ENCODE measurements around the gene DSP. TPM values are rescaled to one million over a fixed set of nuclear protein-coding genes. Genes with fewer than 3 reads are reported as not detected.

The DSP gene
- total and polyA plus RNA-seq, 2 of the 13 experiments (the other 11 are each of a cell fraction or from before 2014, with no cell fraction given), result 89.8 to 117 TPM

- Histone ChIP-seq H3K27ac (ENCODE audit: extremely low read length, insufficient read depth, low read length) (no peak overlapping the region), H3K79me2 (ENCODE audit: insufficient read depth, low read length) (no peaks in the 10 kb centered on the region), H3K27me3 (ENCODE audit: control insufficient read depth in 1 of 2, insufficient read depth in 2 of 2, low read length in 2 of 2) (peaks cover 0 to 15% of the 10 kb centered on the region in 2 experiments; a peak in 2 of 5 replicates), H3K9ac (ENCODE audit: insufficient read depth, low read depth, low read length) (no peak overlapping the region), H2AFZ (ENCODE audit: low read length) (no peak overlapping the region), H3K4me1 (ENCODE audit: insufficient read depth, low read length) (peaks cover 9% of the 10 kb centered on the region; the same call in 1 of the 2 replicates), H3K4me3 (replicated peaks in 1 of 3; ENCODE audit: insufficient read depth in 1 of 3, low read depth in 2 of 3, low read length in 3 of 3) (no peak overlapping the region), H4K20me1 (ENCODE audit: insufficient read depth, low read length) (no peaks in the 10 kb centered on the region), H3K36me3 (replicated peaks in 1 of 2; ENCODE audit: control insufficient read depth in 1 of 2, insufficient read depth in 2 of 2, low read length in 2 of 2) (no peaks in the 10 kb centered on the region), H3K4me2 (ENCODE audit: low read depth, low read length) (no peak overlapping the region), H3K9me3 (ENCODE audit: low read length) (no peaks in the 10 kb centered on the region)
- POLR2A ChIA-PET, result no interaction called here
- TF ChIP-seq CEBPB (IDR thresholded peaks at IDR 0.05; ENCODE audit: borderline replicate concordance, low read depth, low read length) (no peak), ATF7 (IDR thresholded peaks at IDR 0.05) (peak; percentile 84), ATF7 (CRISPR knock-in tag; IDR thresholded peaks at IDR 0.05) (no peak)
- TF ChIP-seq, protein P1, sequence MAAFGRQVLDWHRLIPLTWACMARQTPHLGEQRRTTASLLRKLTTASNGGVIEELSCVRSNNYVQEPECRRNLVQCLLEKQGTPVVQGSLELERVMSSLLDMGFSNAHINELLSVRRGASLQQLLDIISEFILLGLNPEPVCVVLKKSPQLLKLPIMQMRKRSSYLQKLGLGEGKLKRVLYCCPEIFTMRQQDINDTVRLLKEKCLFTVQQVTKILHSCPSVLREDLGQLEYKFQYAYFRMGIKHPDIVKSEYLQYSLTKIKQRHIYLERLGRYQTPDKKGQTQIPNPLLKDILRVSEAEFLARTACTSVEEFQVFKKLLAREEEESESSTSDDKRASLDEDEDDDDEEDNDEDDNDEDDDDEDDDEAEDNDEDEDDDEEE (CRISPR knock-in tag; IDR thresholded peaks at IDR 0.05), result no peak
- in situ Hi-C loops (cut with HindIII; ENCODE audit: extremely low pct_ligation_motif_present, low pct_unique_long_range_greater_than_20kb), result no loop called here
- CTCF ChIA-PET (ENCODE audit: low intra/inter-chr PET ratio, low total read pairs), result no interaction called here
- DNase-seq (ENCODE audit: low spot score) (no peak), FAIRE-seq (no peak), ATAC-seq (no peak)
- WGBS (ENCODE audit: low lambda C conversion rate), result 43% methylated on average over 2 of the region's 2 CpGs
- BruUV-seq (replicated peaks), result no TSS peak
- intact Hi-C loops (cut with micrococcal nuclease; ENCODE audit: unreplicated experiment), result no loop called here
Observed at GRCh38 chr6:7512320-7512719, 29.2 kb upstream of the DSP start.

DNA sequence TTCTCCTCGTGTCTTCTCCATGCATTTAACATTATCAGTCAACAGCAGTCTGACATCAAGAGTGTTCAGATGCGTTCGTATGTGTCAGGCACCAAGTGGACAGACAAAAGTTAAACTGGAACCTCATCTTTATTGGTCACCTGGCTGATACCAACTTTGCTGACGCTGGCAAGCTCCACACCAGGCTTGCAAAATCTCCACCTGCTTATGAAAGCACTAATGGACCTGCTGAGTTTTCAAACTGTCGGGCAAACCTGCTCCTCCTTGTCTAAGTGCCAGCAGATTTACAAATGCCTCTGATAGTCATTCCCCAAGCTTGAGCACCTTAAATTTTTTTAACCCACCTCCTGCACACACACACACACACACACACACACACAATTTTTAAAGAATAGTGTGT, 27.9 kb upstream of the DSP start:
- Histone ChIP-seq H3K36me3 (replicated peaks in 1 of 2; ENCODE audit: control insufficient read depth in 1 of 2, insufficient read depth in 2 of 2, low read length in 2 of 2) (no peaks in the 10 kb centered on the region), H3K4me2 (ENCODE audit: low read depth, low read length) (no peak overlapping the region), H4K20me1 (ENCODE audit: insufficient read depth, low read length) (no peaks in the 10 kb centered on the region), H3K27ac (ENCODE audit: extremely low read length, insufficient read depth, low read length) (no peak overlapping the region), H3K9me3 (ENCODE audit: low read length) (no peaks in the 10 kb centered on the region), H3K79me2 (ENCODE audit: insufficient read depth, low read length) (no peaks in the 10 kb centered on the region), H2AFZ (ENCODE audit: low read length) (no peak overlapping the region), H3K4me3 (replicated peaks in 1 of 3; ENCODE audit: insufficient read depth in 1 of 3, low read depth in 2 of 3, low read length in 3 of 3) (no peak overlapping the region), H3K4me1 (ENCODE audit: insufficient read depth, low read length) (0 out of 2 replicates have a peak, but pooled peaks cover 9% of the 10 kb centered on the region), H3K27me3 (ENCODE audit: control insufficient read depth in 1 of 2, insufficient read depth in 2 of 2, low read length in 2 of 2) (peaks cover 0 to 15% of the 10 kb centered on the region in 2 experiments; a peak in 2 of 5 replicates), H3K9ac (ENCODE audit: insufficient read depth, low read depth, low read length) (no peak overlapping the region)
- 10% methylated on average over 5 of the region's 5 CpGs for WGBS (ENCODE audit: low lambda C conversion rate)
- ATAC-seq, result no peak
- FAIRE-seq, result no peak
- DNase-seq (ENCODE audit: low spot score), result no peak
- in situ Hi-C loops (cut with HindIII; ENCODE audit: extremely low pct_ligation_motif_present, low pct_unique_long_range_greater_than_20kb) (no loop called here), intact Hi-C loops (cut with micrococcal nuclease; ENCODE audit: unreplicated experiment) (no loop called here)
- POLR2A ChIA-PET, result no interaction called here
- no TSS peak for BruUV-seq (replicated peaks)
- CTCF ChIA-PET (ENCODE audit: low intra/inter-chr PET ratio, low total read pairs), result no interaction called here
- no peak for TF ChIP-seq SKIL (CRISPR knock-in tag; IDR thresholded peaks at IDR 0.05; ENCODE audit: borderline replicate concordance)
- TF ChIP-seq, protein P2, sequence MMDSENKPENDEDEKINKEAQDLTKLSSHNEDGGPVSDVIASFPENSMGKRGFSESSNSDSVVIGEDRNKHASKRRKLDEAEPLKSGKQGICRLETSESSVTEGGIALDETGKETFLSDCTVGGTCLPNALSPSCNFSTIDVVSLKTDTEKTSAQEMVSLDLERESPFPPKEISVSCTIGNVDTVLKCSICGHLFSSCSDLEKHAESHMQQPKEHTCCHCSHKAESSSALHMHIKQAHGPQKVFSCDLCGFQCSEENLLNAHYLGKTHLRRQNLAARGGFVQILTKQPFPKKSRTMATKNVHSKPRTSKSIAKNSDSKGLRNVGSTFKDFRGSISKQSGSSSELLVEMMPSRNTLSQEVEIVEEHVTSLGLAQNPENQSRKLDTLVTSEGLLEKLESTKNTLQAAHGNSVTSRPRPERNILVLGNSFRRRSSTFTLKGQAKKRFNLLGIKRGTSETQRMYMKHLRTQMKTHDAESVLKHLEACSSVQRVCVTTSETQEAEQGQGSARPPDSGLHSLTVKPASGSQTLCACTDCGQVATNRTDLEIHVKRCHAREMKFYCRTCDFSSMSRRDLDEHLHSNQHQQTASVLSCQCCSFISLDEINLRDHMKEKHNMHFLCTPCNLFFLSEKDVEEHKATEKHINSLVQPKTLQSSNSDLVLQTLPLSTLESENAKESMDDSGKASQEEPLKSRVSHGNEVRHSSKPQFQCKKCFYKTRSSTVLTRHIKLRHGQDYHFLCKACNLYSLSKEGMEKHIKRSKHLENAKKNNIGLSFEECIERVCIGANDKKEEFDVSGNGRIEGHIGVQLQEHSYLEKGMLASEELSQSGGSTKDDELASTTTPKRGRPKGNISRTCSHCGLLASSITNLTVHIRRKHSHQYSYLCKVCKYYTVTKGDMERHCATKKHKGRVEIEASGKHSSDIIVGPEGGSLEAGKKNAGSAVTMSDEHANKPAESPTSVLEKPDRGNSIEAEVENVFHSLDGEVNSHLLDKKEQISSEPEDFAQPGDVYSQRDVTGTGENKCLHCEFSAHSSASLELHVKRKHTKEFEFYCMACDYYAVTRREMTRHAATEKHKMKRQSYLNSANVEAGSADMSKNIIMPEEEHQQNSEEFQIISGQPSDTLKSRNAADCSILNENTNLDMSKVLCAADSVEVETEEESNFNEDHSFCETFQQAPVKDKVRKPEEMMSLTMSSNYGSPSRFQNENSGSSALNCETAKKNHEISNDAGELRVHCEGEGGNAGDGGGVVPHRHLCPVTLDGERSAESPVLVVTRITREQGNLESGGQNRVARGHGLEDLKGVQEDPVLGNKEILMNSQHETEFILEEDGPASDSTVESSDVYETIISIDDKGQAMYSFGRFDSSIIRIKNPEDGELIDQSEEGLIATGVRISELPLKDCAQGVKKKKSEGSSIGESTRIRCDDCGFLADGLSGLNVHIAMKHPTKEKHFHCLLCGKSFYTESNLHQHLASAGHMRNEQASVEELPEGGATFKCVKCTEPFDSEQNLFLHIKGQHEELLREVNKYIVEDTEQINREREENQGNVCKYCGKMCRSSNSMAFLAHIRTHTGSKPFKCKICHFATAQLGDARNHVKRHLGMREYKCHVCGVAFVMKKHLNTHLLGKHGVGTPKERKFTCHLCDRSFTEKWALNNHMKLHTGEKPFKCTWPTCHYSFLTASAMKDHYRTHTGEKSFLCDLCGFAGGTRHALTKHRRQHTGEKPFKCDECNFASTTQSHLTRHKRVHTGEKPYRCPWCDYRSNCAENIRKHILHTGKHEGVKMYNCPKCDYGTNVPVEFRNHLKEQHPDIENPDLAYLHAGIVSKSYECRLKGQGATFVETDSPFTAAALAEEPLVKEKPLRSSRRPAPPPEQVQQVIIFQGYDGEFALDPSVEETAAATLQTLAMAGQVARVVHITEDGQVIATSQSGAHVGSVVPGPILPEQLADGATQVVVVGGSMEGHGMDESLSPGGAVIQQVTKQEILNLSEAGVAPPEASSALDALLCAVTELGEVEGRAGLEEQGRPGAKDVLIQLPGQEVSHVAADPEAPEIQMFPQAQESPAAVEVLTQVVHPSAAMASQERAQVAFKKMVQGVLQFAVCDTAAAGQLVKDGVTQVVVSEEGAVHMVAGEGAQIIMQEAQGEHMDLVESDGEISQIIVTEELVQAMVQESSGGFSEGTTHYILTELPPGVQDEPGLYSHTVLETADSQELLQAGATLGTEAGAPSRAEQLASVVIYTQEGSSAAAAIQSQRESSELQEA (CRISPR knock-in tag; IDR thresholded peaks at IDR 0.05; ENCODE audit: not compliant biosample characterization), result no peak
